ENCODE data around the gene ZDHHC18.
"Not testable (repeated sequence)": the region's sequence is repeated elsewhere in the genome, so short reads cannot be mapped to it uniquely, and the experiment has no call there.

The ZDHHC18 gene

GRCh38 chr1:26858891-26859640, 32.6 kb downstream of the ZDHHC18 start:
- Histone ChIP-seq H3K27me3 (ENCODE audit: insufficient read depth, low read length) (no peaks in the 10 kb centered on the region), H3K4me1 (ENCODE audit: control insufficient read depth, insufficient read depth, low read length, unreplicated experiment) (peaks cover 6% of the 10 kb centered on the region), H3K27ac (ENCODE audit: low read depth, low read length) (no peak overlapping the region), H3K79me2 (ENCODE audit: control insufficient read depth, insufficient read depth, low read length, unreplicated experiment) (no peaks in the 10 kb centered on the region), H2AFZ (ENCODE audit: low read length, unreplicated experiment) (no peak overlapping the region), H3K4me3 (ENCODE audit: low read depth, low read length) (no peak overlapping the region), H3K36me3 (ENCODE audit: insufficient read depth, low read length) (no peaks in the 10 kb centered on the region)

GRCh38 chr1:26861286-26861701, 34.8 kb downstream of the ZDHHC18 start:
- Histone ChIP-seq H3K27me3 (ENCODE audit: insufficient read depth, low read length) (no peaks in the 10 kb centered on the region), H3K4me3 (ENCODE audit: low read depth, low read length) (no peak overlapping the region), H3K27ac (ENCODE audit: low read depth, low read length) (no peak overlapping the region), H3K36me3 (ENCODE audit: insufficient read depth, low read length) (no peaks in the 10 kb centered on the region), H2AFZ (ENCODE audit: low read length, unreplicated experiment) (no peak overlapping the region), H3K4me1 (ENCODE audit: control insufficient read depth, insufficient read depth, low read length, unreplicated experiment) (peaks cover 13% of the 10 kb centered on the region), H3K79me2 (ENCODE audit: control insufficient read depth, insufficient read depth, low read length, unreplicated experiment) (no peaks in the 10 kb centered on the region)

- Histone ChIP-seq H3K79me2 (ENCODE audit: control insufficient read depth, insufficient read depth, low read length, unreplicated experiment) (no peaks in the 10 kb centered on the region), H3K27me3 (ENCODE audit: insufficient read depth, low read length) (no peaks in the 10 kb centered on the region), H3K36me3 (ENCODE audit: insufficient read depth, low read length) (no peaks in the 10 kb centered on the region), H3K4me1 (ENCODE audit: control insufficient read depth, insufficient read depth, low read length, unreplicated experiment) (peaks cover 13% of the 10 kb centered on the region), H3K27ac (ENCODE audit: low read depth, low read length) (no peak overlapping the region), H3K4me3 (ENCODE audit: low read depth, low read length) (no peak overlapping the region), H2AFZ (ENCODE audit: low read length, unreplicated experiment) (no peak overlapping the region)
Observed at GRCh38 chr1:26861889-26862378, 35.4 kb downstream of the ZDHHC18 start.

- no peaks in the 10 kb centered on the region for H3K36me3 ChIP-seq (ENCODE audit: insufficient read depth, low read length)
- no peak within 1 kb of the TSS for H2AFZ ChIP-seq (ENCODE audit: low read length, unreplicated experiment)
- H3K4me3 ChIP-seq (ENCODE audit: low read depth, low read length): peak within 1 kb of the TSS; percentile 91
- no peaks in the 10 kb centered on the region for H3K79me2 ChIP-seq (ENCODE audit: control insufficient read depth, insufficient read depth, low read length, unreplicated experiment)
- peaks cover 13% of the 10 kb centered on the region for H3K4me1 ChIP-seq (ENCODE audit: control insufficient read depth, insufficient read depth, low read length, unreplicated experiment)
- H3K27me3 ChIP-seq (ENCODE audit: insufficient read depth, low read length): no peaks in the 10 kb centered on the region
- H3K27ac ChIP-seq (ENCODE audit: low read depth, low read length): peak within 1 kb of the TSS; percentile 82
Observed at GRCh38 chr1:26862781-26863684, 36.5 kb downstream of the ZDHHC18 start, which contains the start of gene SFN. Gene SFN (plus strand): TSS chr1:26863149. CDS start chr1:26863213, 64 bp downstream.

GRCh38 chr1:26863685-26864077, 37.2 kb downstream of the ZDHHC18 start:
- no peaks in the 10 kb centered on the region for H3K79me2 ChIP-seq (ENCODE audit: control insufficient read depth, insufficient read depth, low read length, unreplicated experiment)
- no peaks in the 10 kb centered on the region for H3K36me3 ChIP-seq (ENCODE audit: insufficient read depth, low read length)
- H3K4me1 ChIP-seq (ENCODE audit: control insufficient read depth, insufficient read depth, low read length, unreplicated experiment): peaks cover 13% of the 10 kb centered on the region
- 0 out of 2 replicates have a peak overlapping the region, but pooled peaks have one; percentile 82 for H3K27ac ChIP-seq (ENCODE audit: low read depth, low read length)
- no peaks in the 10 kb centered on the region for H3K27me3 ChIP-seq (ENCODE audit: insufficient read depth, low read length)
- H2AFZ ChIP-seq (ENCODE audit: low read length, unreplicated experiment): no peak overlapping the region
- peak overlapping the region; percentile 91 for H3K4me3 ChIP-seq (ENCODE audit: low read depth, low read length)

- Histone ChIP-seq H3K4me1 (ENCODE audit: control insufficient read depth, insufficient read depth, low read length, unreplicated experiment) (peaks cover 13% of the 10 kb centered on the region), H3K27ac (ENCODE audit: low read depth, low read length) (peak overlapping the region; percentile 97), H3K27me3 (ENCODE audit: insufficient read depth, low read length) (no peaks in the 10 kb centered on the region), H3K36me3 (ENCODE audit: insufficient read depth, low read length) (no peaks in the 10 kb centered on the region), H2AFZ (ENCODE audit: low read length, unreplicated experiment) (peak overlapping the region; percentile 82), H3K4me3 (ENCODE audit: low read depth, low read length) (peak overlapping the region; percentile 91), H3K79me2 (ENCODE audit: control insufficient read depth, insufficient read depth, low read length, unreplicated experiment) (no peaks in the 10 kb centered on the region)
Observed at GRCh38 chr1:26864610-26865480, 38.4 kb downstream of the ZDHHC18 start.

GRCh38 chr1:26873097-26873496, 46.6 kb downstream of the ZDHHC18 start:
- not testable (repeated sequence) for H2AFZ ChIP-seq (ENCODE audit: low read length, unreplicated experiment); H3K27ac ChIP-seq (ENCODE audit: low read depth, low read length)

GRCh38 chr1:26874896-26875295, 48.4 kb downstream of the ZDHHC18 start:
- Histone ChIP-seq H3K27me3 (ENCODE audit: insufficient read depth, low read length) (no peaks in the 10 kb centered on the region), H2AFZ (ENCODE audit: low read length, unreplicated experiment) (no peak overlapping the region), H3K4me1 (ENCODE audit: control insufficient read depth, insufficient read depth, low read length, unreplicated experiment) (no peaks in the 10 kb centered on the region), H3K27ac (ENCODE audit: low read depth, low read length) (no peak overlapping the region), H3K4me3 (ENCODE audit: low read depth, low read length) (no peak overlapping the region), H3K79me2 (ENCODE audit: control insufficient read depth, insufficient read depth, low read length, unreplicated experiment) (no peaks in the 10 kb centered on the region), H3K36me3 (ENCODE audit: insufficient read depth, low read length) (peaks cover 15% of the 10 kb centered on the region; the same call in 1 of the 2 replicates)

More at GRCh38 chr1:26873097-26873496, 46.6 kb downstream of the ZDHHC18 start:
- H3K36me3 ChIP-seq (ENCODE audit: insufficient read depth, low read length); H3K4me1 ChIP-seq (ENCODE audit: control insufficient read depth, insufficient read depth, low read length, unreplicated experiment); H3K4me3 ChIP-seq (ENCODE audit: low read depth, low read length); H3K79me2 ChIP-seq (ENCODE audit: control insufficient read depth, insufficient read depth, low read length, unreplicated experiment); H3K27me3 ChIP-seq (ENCODE audit: insufficient read depth, low read length): not testable (repeated sequence)

- H2AFZ ChIP-seq (ENCODE audit: low read length, unreplicated experiment): no peak overlapping the region
- no peak overlapping the region for H3K27ac ChIP-seq (ENCODE audit: low read depth, low read length)
- H3K4me3 ChIP-seq (ENCODE audit: low read depth, low read length): no peak overlapping the region
- peaks cover 23% of the 10 kb centered on the region; the same call in 1 of the 2 replicates for H3K36me3 ChIP-seq (ENCODE audit: insufficient read depth, low read length)
- H3K4me1 ChIP-seq (ENCODE audit: control insufficient read depth, insufficient read depth, low read length, unreplicated experiment): no peaks in the 10 kb centered on the region
- H3K79me2 ChIP-seq (ENCODE audit: control insufficient read depth, insufficient read depth, low read length, unreplicated experiment): no peaks in the 10 kb centered on the region
- H3K27me3 ChIP-seq (ENCODE audit: insufficient read depth, low read length): no peaks in the 10 kb centered on the region
Observed at GRCh38 chr1:26877326-26877725, 50.8 kb downstream of the ZDHHC18 start.

GRCh38 chr1:26879793-26880192, 53.3 kb downstream of the ZDHHC18 start:
- Histone ChIP-seq H3K4me3 (ENCODE audit: low read depth, low read length) (no peak overlapping the region), H3K27me3 (ENCODE audit: insufficient read depth, low read length) (no peaks in the 10 kb centered on the region), H3K36me3 (ENCODE audit: insufficient read depth, low read length) (peaks cover 30% of the 10 kb centered on the region; the same call in 1 of the 2 replicates), H3K4me1 (ENCODE audit: control insufficient read depth, insufficient read depth, low read length, unreplicated experiment) (no peaks in the 10 kb centered on the region), H2AFZ (ENCODE audit: low read length, unreplicated experiment) (no peak overlapping the region), H3K79me2 (ENCODE audit: control insufficient read depth, insufficient read depth, low read length, unreplicated experiment) (no peaks in the 10 kb centered on the region), H3K27ac (ENCODE audit: low read depth, low read length) (no peak overlapping the region)
